SK-N-SH (cell line): ENCODE measurements around the gene NFYA. TPM values are rescaled to one million over a fixed set of nuclear protein-coding genes. Genes with fewer than 3 reads are reported as not detected.

Experiments used
- CTCF ChIA-PET: fragments of 300-600, 350-600 bp; formaldehyde crosslinking; extraction: SDS; loops from one replicate; lab custom pipeline; 2021; lab: Yijun Ruan, JAX
- POLR2A ChIA-PET: fragments of 350-600 bp; sonication (Branson Sonifier 250); formaldehyde crosslinking; extraction: SDS; loops from one replicate; lab custom pipeline; 2020; ENCODE audit warnings: antibody characterized with exemption, inconsistent platforms; lab: Yijun Ruan, JAX
- DNase-seq: peaks from one replicate; pipeline ENCODE4 v3.0.0; 2012
- H2AFZ ChIP-seq: fragments of 200-600 bp; sonication (generic); 2 replicates; pipeline ENCODE4 v1.8.1; 2016; ENCODE audit warnings: antibody characterized with exemption, mild to moderate bottlenecking, low read depth
- H3F3A ChIP-seq: fragments of 200-600 bp; sonication (generic); replicated peaks from 2 replicates; pipeline ENCODE3; 2016; ENCODE audit warnings: antibody characterized with exemption, mild to moderate bottlenecking; ENCODE audit not compliant: insufficient read depth
- H3K27ac ChIP-seq, 2 experiments: fragments of 200-500 bp in 1 of 2; fragments of 200-600 bp in 1 of 2; sonication (Bioruptor generic) in 1 of 2; sonication (generic), shearing (Covaris generic) in 1 of 2; 2 replicates each; pipeline versions ENCODE4 v1.5.1 to v1.6.1; 2014 to 2016; ENCODE audit warnings: low read depth in 2 of 2, inconsistent platforms in 1 of 2, low read length in 1 of 2, mild to moderate bottlenecking in 1 of 2, mixed read lengths in 1 of 2
- H3K27me3 ChIP-seq: fragments of 200-600 bp; sonication (generic), shearing (Covaris generic); 2 replicates; pipeline ENCODE4 v1.6.1; 2016; ENCODE audit warnings: mixed run types; ENCODE audit not compliant: insufficient read depth
- H3K36me3 ChIP-seq, 2 experiments: fragments of 200-500 bp in 1 of 2; fragments of 200-600 bp in 1 of 2; sonication (Bioruptor generic) in 1 of 2; sonication (generic) in 1 of 2; replicated peaks in 1 of 2; 2 replicates each; pipeline versions ENCODE3 to v1.5.1; 2014 to 2016; ENCODE audit warnings: low read length in 1 of 2, mild to moderate bottlenecking in 1 of 2; ENCODE audit not compliant: insufficient read depth in 2 of 2, control insufficient read depth in 1 of 2
- H3K4me1 ChIP-seq, 2 experiments: fragments of 200-500 bp in 1 of 2; fragments of 200-600 bp in 1 of 2; sonication (Bioruptor generic) in 1 of 2; sonication (generic), shearing (Covaris generic) in 1 of 2; 2 replicates each; pipeline versions ENCODE4 v1.5.1 to v1.6.1; 2014 to 2016; ENCODE audit warnings: low read depth in 1 of 2, low read length in 1 of 2, mixed run types in 1 of 2; ENCODE audit not compliant: insufficient read depth in 2 of 2, control insufficient read depth in 1 of 2
- H3K4me2 ChIP-seq: fragments of 200-600 bp; sonication (generic), shearing (Covaris generic); 2 replicates; pipeline ENCODE4 v1.6.1; 2017; ENCODE audit warnings: mixed run types
- H3K4me3 ChIP-seq, 2 experiments: fragments of 200-500 bp in 1 of 2; fragments of 200-600 bp in 1 of 2; sonication (Bioruptor generic) in 1 of 2; sonication (generic), shearing (Covaris generic) in 1 of 2; 2 replicates each; pipeline versions ENCODE4 v1.5.1 to v1.8.1; 2014 to 2016; ENCODE audit warnings: low read depth in 2 of 2, inconsistent platforms in 1 of 2, low read length in 1 of 2, mild to moderate bottlenecking in 1 of 2, mixed read lengths in 1 of 2, moderate library complexity in 1 of 2
- H3K79me2 ChIP-seq: fragments of 200-600 bp; sonication (generic); 2 replicates; pipeline ENCODE4 v1.8.1; 2017; ENCODE audit warnings: mild to moderate bottlenecking; ENCODE audit not compliant: insufficient read depth
- H3K9ac ChIP-seq: fragments of 200-600 bp; sonication (generic); 2 replicates; pipeline ENCODE4 v1.6.1; 2017; ENCODE audit warnings: mixed run types
- H3K9me2 ChIP-seq: fragments of 200-600 bp; sonication (generic); 2 replicates; pipeline ENCODE4 v1.6.1; 2017; ENCODE audit warnings: mixed run types
- H3K9me3 ChIP-seq: fragments of 200-600 bp; sonication (generic); 2 replicates; pipeline ENCODE4 v1.6.1; 2017; ENCODE audit warnings: mixed run types, mild to moderate bottlenecking, moderate library complexity
- H4K20me1 ChIP-seq: fragments of 200-600 bp; sonication (generic); 2 replicates; pipeline ENCODE4 v1.6.1; 2017; ENCODE audit warnings: mild to moderate bottlenecking, mixed run types; ENCODE audit not compliant: insufficient read depth
- CHD2 ChIP-seq: fragments of 150-350 bp; IDR thresholded peaks from 2 replicates; pipeline ENCODE4 v1.6.1; 2018; ENCODE audit warnings: low read length; ENCODE audit not compliant: partially characterized antibody
- CTCF ChIP-seq: fragments of 200-600 bp; sonication (generic); IDR thresholded peaks from 2 replicates; pipeline ENCODE4 v1.6.1; 2017; ENCODE audit warnings: antibody characterized with exemption, mild to moderate bottlenecking, moderate library complexity
- ELF1 ChIP-seq: IDR thresholded peaks from 2 replicates; pipeline ENCODE4 v1.4.0; 2012
- EP300 ChIP-seq, 2 experiments: IDR thresholded peaks; 2 replicates each; pipeline versions ENCODE4 v1.4.0 to v1.6.1; 2012; ENCODE audit warnings: borderline replicate concordance in 1 of 2, low read depth in 1 of 2, low read length in 1 of 2
- EZH2phosphoT487 ChIP-seq: fragments of 200-600 bp; sonication (generic); IDR thresholded peaks from 2 replicates; pipeline ENCODE4 v1.6.1; 2017; ENCODE audit warnings: low read depth, mixed run types, mild to moderate bottlenecking, antibody characterized with exemption, moderate library complexity, borderline replicate concordance
- FOSL2 ChIP-seq: IDR thresholded peaks from 2 replicates; pipeline ENCODE4 v1.4.0; 2012; ENCODE audit warnings: low read depth, mild to moderate bottlenecking, moderate library complexity, borderline replicate concordance
- FOXJ3 ChIP-seq: sonication (generic); formaldehyde crosslinking; IDR thresholded peaks from 2 replicates; pipeline ENCODE4 v1.5.1; 2020; ENCODE audit warnings: mild to moderate bottlenecking, missing genetic modification reagents
- IRF3 ChIP-seq: fragments of 150-350 bp; IDR thresholded peaks from 2 replicates; pipeline ENCODE4 v1.6.1; 2016; ENCODE audit warnings: mild to moderate bottlenecking, low read depth, low read length
- JUND ChIP-seq: IDR thresholded peaks from 2 replicates; pipeline ENCODE4 v1.4.0; 2012
- MEF2A ChIP-seq: IDR thresholded peaks from 2 replicates; pipeline ENCODE4 v1.4.0; 2012; ENCODE audit warnings: low read depth, borderline replicate concordance
- REST ChIP-seq: IDR thresholded peaks from 2 replicates; pipeline ENCODE4 v1.6.1; 2012; ENCODE audit warnings: mild to moderate bottlenecking, low read depth, low read length, moderate library complexity
- RFX5 ChIP-seq: IDR thresholded peaks from 2 replicates; pipeline ENCODE4 v1.6.1; 2012; ENCODE audit warnings: mild to moderate bottlenecking, improper control_type of control experiment, low read length
- RXRA ChIP-seq: IDR thresholded peaks from 2 replicates; pipeline ENCODE4 v1.4.0; 2012; ENCODE audit warnings: low read depth, mild to moderate bottlenecking, borderline replicate concordance
- SIN3A ChIP-seq: IDR thresholded peaks from 2 replicates; pipeline ENCODE4 v1.6.1; 2012; ENCODE audit warnings: low read depth, mild to moderate bottlenecking, low read length, moderate library complexity, borderline replicate concordance
- USF2 ChIP-seq: fragments of 150-350 bp; IDR thresholded peaks from 2 replicates; pipeline ENCODE4 v1.6.1; 2017; ENCODE audit warnings: antibody characterized with exemption, low read length, low read depth, borderline replicate concordance
- YY1 ChIP-seq: IDR thresholded peaks from 2 replicates; pipeline ENCODE4 v1.4.0; 2012; ENCODE audit warnings: low read depth, mild to moderate bottlenecking
- ZBTB33 ChIP-seq: IDR thresholded peaks from 2 replicates; pipeline ENCODE4 v1.4.0; 2012; ENCODE audit warnings: low read depth, borderline replicate concordance
- WGBS: methylation state at CpG from one replicate; pipeline ENCODE4 v1.1.6; 2017; ENCODE audit warnings: low lambda C conversion rate; 5-methylcytosine and 5-hydroxymethylcytosine counted together
- polyA plus RNA-seq, 3 experiments: library from polyadenylated mRNA; depleted of rRNA; stranded (reverse); fragments of >200 nt; gene quantifications; 2 replicates each; pipeline ENCODE4 v1.2.3, GENCODE V29; 2012

NFYA gene
- polyA plus RNA-seq, 1 of the 3 experiments (the other 2 are of a cell fraction): 6.8 TPM

- POLR2A ChIA-PET: no interaction called here
- Histone ChIP-seq H3K4me1 (peaks cover 23 to 25% of the 10 kb centered on the region in 2 experiments), H3K36me3 (peaks cover 17 to 33% of the 10 kb centered on the region in 2 experiments), H3K4me2 (peak overlapping the region; percentile 79), H3K9ac (no peak overlapping the region), H3K9me2 (no peaks in the 10 kb centered on the region)
- TF ChIP-seq REST: no peak
- TF ChIP-seq FOSL2: no peak
- no peak for TF ChIP-seq ELF1
- TF ChIP-seq JUND: no peak
- no peak for TF ChIP-seq CHD2
- no peak for TF ChIP-seq ZBTB33
- TF ChIP-seq FOXJ3 (CRISPR knock-in tag): no peak
- no peak for TF ChIP-seq CTCF
- TF ChIP-seq EZH2phosphoT487: no peak
- TF ChIP-seq RXRA: no peak
- TF ChIP-seq MEF2A: no peak
- TF ChIP-seq IRF3: no peak
- no peak for TF ChIP-seq SIN3A
- TF ChIP-seq EP300 (IDR thresholded peaks at IDR 0.05; ENCODE audit: borderline replicate concordance in 1 of 2, low read depth in 1 of 2, low read length in 1 of 2): no peak
- TF ChIP-seq YY1: no peak
- TF ChIP-seq USF2: no peak
- no peak for TF ChIP-seq RFX5
- TF ChIP-seq, all 33 proteins: peak for 0
- Histone ChIP-seq H3K79me2 (peaks cover 82% of the 10 kb centered on the region), H4K20me1 (peaks cover 51% of the 10 kb centered on the region), H3K9me3 (no peaks in the 10 kb centered on the region), H3F3A (peaks cover 22% of the 10 kb centered on the region), H3K4me3 (peak overlapping the region; percentile 90 to 99), H3K27ac (peak overlapping the region; percentile 98 to 99; a peak in 3 of 4 replicates), H3K27me3 (no peaks in the 10 kb centered on the region), H2AFZ (no peak overlapping the region)
- DNase-seq: no peak
- CTCF ChIA-PET: interaction anchor here (0.6 to 1.3 kb wide), 4 partner anchors 8 to 213 kb away, joined by 3 read pairs; no protein-coding TSS in a partner anchor
- WGBS: 61% methylated on average over 11 of the region's 11 CpGs
These were observed 2.1 kb downstream of the NFYA start for GRCh38 chr6:41074692-41075436.
